Measurements from ENCODE around the gene KCND2.
"Not testable (repeated sequence)": the region's sequence is repeated elsewhere in the genome, so short reads cannot be mapped to it uniquely, and the experiment has no call there.

The KCND2 gene

GRCh38 chr7:120677535-120677934 lies 404.6 kb downstream of the KCND2 start:
- H3K4me3 Mint-ChIP-seq: no peak overlapping the region
- no peaks in the 10 kb centered on the region for H3K36me3 Mint-ChIP-seq (ENCODE audit: low read depth)
- no peaks in the 10 kb centered on the region for H3K9me3 Mint-ChIP-seq
- H3K4me1 Mint-ChIP-seq (ENCODE audit: low read depth): no peaks in the 10 kb centered on the region
- H3K27me3 Mint-ChIP-seq: no peaks in the 10 kb centered on the region
- H3K27ac Mint-ChIP-seq: no peak overlapping the region

GRCh38 chr7:120680985-120681384 lies 408.0 kb downstream of the KCND2 start:
- Mint-ChIP-seq H3K27me3 (peaks cover 3% of the 10 kb centered on the region), H3K27ac (no peak overlapping the region), H3K4me1 (ENCODE audit: low read depth) (no peaks in the 10 kb centered on the region), H3K36me3 (ENCODE audit: low read depth) (no peaks in the 10 kb centered on the region), H3K9me3 (no peaks in the 10 kb centered on the region), H3K4me3 (no peak overlapping the region)

- Mint-ChIP-seq H3K9me3 (no peaks in the 10 kb centered on the region), H3K36me3 (ENCODE audit: low read depth) (no peaks in the 10 kb centered on the region), H3K27me3 (peaks cover 6% of the 10 kb centered on the region), H3K4me3 (no peak overlapping the region), H3K27ac (no peak overlapping the region), H3K4me1 (ENCODE audit: low read depth) (no peaks in the 10 kb centered on the region)
These were observed 411.5 kb downstream of the KCND2 start for GRCh38 chr7:120684463-120684862.

GRCh38 chr7:120691915-120692314 lies 418.9 kb downstream of the KCND2 start:
- H3K27me3 Mint-ChIP-seq: peaks cover under 1% of the 10 kb centered on the region
- H3K4me3 Mint-ChIP-seq: no peak overlapping the region
- no peaks in the 10 kb centered on the region for H3K9me3 Mint-ChIP-seq
- H3K36me3 Mint-ChIP-seq (ENCODE audit: low read depth): no peaks in the 10 kb centered on the region
- no peaks in the 10 kb centered on the region for H3K4me1 Mint-ChIP-seq (ENCODE audit: low read depth)
- H3K27ac Mint-ChIP-seq: no peak overlapping the region

GRCh38 chr7:120695848-120696247 lies 422.9 kb downstream of the KCND2 start:
- H3K27me3 Mint-ChIP-seq: peaks cover 4% of the 10 kb centered on the region
- peaks cover 7% of the 10 kb centered on the region for H3K9me3 Mint-ChIP-seq
- no peaks in the 10 kb centered on the region for H3K4me1 Mint-ChIP-seq (ENCODE audit: low read depth)
- no peak overlapping the region for H3K4me3 Mint-ChIP-seq
- H3K36me3 Mint-ChIP-seq (ENCODE audit: low read depth): no peaks in the 10 kb centered on the region
- no peak overlapping the region for H3K27ac Mint-ChIP-seq

- H3K4me1 Mint-ChIP-seq (ENCODE audit: low read depth): no peaks in the 10 kb centered on the region
- H3K36me3 Mint-ChIP-seq (ENCODE audit: low read depth): no peaks in the 10 kb centered on the region
- peaks cover 14% of the 10 kb centered on the region for H3K9me3 Mint-ChIP-seq
- no peak overlapping the region for H3K27ac Mint-ChIP-seq
- peaks cover 4% of the 10 kb centered on the region for H3K27me3 Mint-ChIP-seq
- no peak overlapping the region for H3K4me3 Mint-ChIP-seq
These were observed 427.8 kb downstream of the KCND2 start for GRCh38 chr7:120700796-120701195.

- not testable (repeated sequence) for H3K4me1 Mint-ChIP-seq (ENCODE audit: low read depth); H3K27me3 Mint-ChIP-seq; H3K4me3 Mint-ChIP-seq; H3K36me3 Mint-ChIP-seq (ENCODE audit: low read depth); H3K27ac Mint-ChIP-seq
- peaks cover 14% of the 10 kb centered on the region for H3K9me3 Mint-ChIP-seq
These were observed 429.4 kb downstream of the KCND2 start for GRCh38 chr7:120702408-120702807.

GRCh38 chr7:120703585-120704240 lies 430.7 kb downstream of the KCND2 start:
- peaks cover 14% of the 10 kb centered on the region for H3K9me3 Mint-ChIP-seq
- no peak overlapping the region for H3K27ac Mint-ChIP-seq
- no peaks in the 10 kb centered on the region for H3K36me3 Mint-ChIP-seq (ENCODE audit: low read depth)
- H3K4me1 Mint-ChIP-seq (ENCODE audit: low read depth): no peaks in the 10 kb centered on the region
- H3K27me3 Mint-ChIP-seq: peaks cover 4% of the 10 kb centered on the region
- H3K4me3 Mint-ChIP-seq: no peak overlapping the region

- no peaks in the 10 kb centered on the region for H3K4me1 Mint-ChIP-seq (ENCODE audit: low read depth)
- H3K9me3 Mint-ChIP-seq: no peaks in the 10 kb centered on the region
- H3K27me3 Mint-ChIP-seq: peaks cover 4% of the 10 kb centered on the region
- H3K36me3 Mint-ChIP-seq (ENCODE audit: low read depth): no peaks in the 10 kb centered on the region
- H3K27ac Mint-ChIP-seq: no peak overlapping the region
- H3K4me3 Mint-ChIP-seq: no peak overlapping the region
These were observed 436.4 kb downstream of the KCND2 start for GRCh38 chr7:120709252-120709971.

- peaks cover 4% of the 10 kb centered on the region for H3K27me3 Mint-ChIP-seq
- no peak overlapping the region for H3K27ac Mint-ChIP-seq
- H3K9me3 Mint-ChIP-seq: no peaks in the 10 kb centered on the region
- no peaks in the 10 kb centered on the region for H3K36me3 Mint-ChIP-seq (ENCODE audit: low read depth)
- no peaks in the 10 kb centered on the region for H3K4me1 Mint-ChIP-seq (ENCODE audit: low read depth)
- no peak overlapping the region for H3K4me3 Mint-ChIP-seq
These were observed 437.0 kb downstream of the KCND2 start for GRCh38 chr7:120709972-120710320.

GRCh38 chr7:120714945-120715344 lies 442.0 kb downstream of the KCND2 start:
- H3K27ac Mint-ChIP-seq: no peak overlapping the region
- H3K27me3 Mint-ChIP-seq: peaks cover 6% of the 10 kb centered on the region
- no peaks in the 10 kb centered on the region for H3K4me1 Mint-ChIP-seq (ENCODE audit: low read depth)
- no peak overlapping the region for H3K4me3 Mint-ChIP-seq
- no peaks in the 10 kb centered on the region for H3K36me3 Mint-ChIP-seq (ENCODE audit: low read depth)
- H3K9me3 Mint-ChIP-seq: no peaks in the 10 kb centered on the region

- H3K4me3 Mint-ChIP-seq: no peak overlapping the region
These were observed 443.3 kb downstream of the KCND2 start for GRCh38 chr7:120716307-120716706.

GRCh38 chr7:120717166-120717565 lies 444.2 kb downstream of the KCND2 start:
- Mint-ChIP-seq H3K4me3 (no peak overlapping the region), H3K9me3 (no peaks in the 10 kb centered on the region), H3K27ac (no peak overlapping the region), H3K27me3 (peaks cover 3% of the 10 kb centered on the region), H3K4me1 (ENCODE audit: low read depth) (no peaks in the 10 kb centered on the region), H3K36me3 (ENCODE audit: low read depth) (no peaks in the 10 kb centered on the region)

More at GRCh38 chr7:120716307-120716706, 443.3 kb downstream of the KCND2 start:
- no peaks in the 10 kb centered on the region for H3K4me1 Mint-ChIP-seq (ENCODE audit: low read depth)
- H3K27ac Mint-ChIP-seq: no peak overlapping the region
- peaks cover 6% of the 10 kb centered on the region for H3K27me3 Mint-ChIP-seq
- H3K9me3 Mint-ChIP-seq: no peaks in the 10 kb centered on the region
- H3K36me3 Mint-ChIP-seq (ENCODE audit: low read depth): no peaks in the 10 kb centered on the region

- H3K36me3 Mint-ChIP-seq (ENCODE audit: low read depth): no peaks in the 10 kb centered on the region
- peaks cover 3% of the 10 kb centered on the region for H3K27me3 Mint-ChIP-seq
- no peak overlapping the region for H3K4me3 Mint-ChIP-seq
- H3K9me3 Mint-ChIP-seq: no peaks in the 10 kb centered on the region
- H3K27ac Mint-ChIP-seq: no peak overlapping the region
- no peaks in the 10 kb centered on the region for H3K4me1 Mint-ChIP-seq (ENCODE audit: low read depth)
These were observed 445.4 kb downstream of the KCND2 start for GRCh38 chr7:120718361-120718760.

GRCh38 chr7:120720317-120720716 lies 447.3 kb downstream of the KCND2 start:
- H3K27ac Mint-ChIP-seq: no peak overlapping the region
- H3K36me3 Mint-ChIP-seq (ENCODE audit: low read depth): no peaks in the 10 kb centered on the region
- no peak overlapping the region for H3K4me3 Mint-ChIP-seq
- H3K4me1 Mint-ChIP-seq (ENCODE audit: low read depth): no peaks in the 10 kb centered on the region
- H3K9me3 Mint-ChIP-seq: no peaks in the 10 kb centered on the region
- peaks cover 6% of the 10 kb centered on the region for H3K27me3 Mint-ChIP-seq
